K562 (cell line): ENCODE measurements around the gene PKD1L1. TPM values are rescaled to one million over a fixed set of nuclear protein-coding genes. Genes with fewer than 3 reads are reported as not detected.

Source experiments
- ARID1B ChIP-seq: fragments of 450-650 bp; IDR thresholded peaks from 2 replicates; pipeline ENCODE4 v1.6.1; 2016; ENCODE audit warnings: antibody characterized with exemption, mild to moderate bottlenecking, inconsistent platforms
- ARID4B ChIP-seq: sonication (generic); formaldehyde crosslinking; IDR thresholded peaks from 2 replicates; pipeline ENCODE4 v1.8.0; 2022; ENCODE audit warnings: mild to moderate bottlenecking, missing genetic modification reagents
- ASH1L ChIP-seq: fragments of 450-650 bp; IDR thresholded peaks from 2 replicates; pipeline ENCODE4 v1.6.1; 2018; ENCODE audit warnings: borderline replicate concordance, mild to moderate bottlenecking, low read depth; ENCODE audit not compliant: partially characterized antibody
- CBX8 ChIP-seq: fragments of 200-600 bp; sonication (generic); IDR thresholded peaks from 2 replicates; pipeline ENCODE4 v1.6.1; 2012; ENCODE audit warnings: borderline replicate concordance, mixed run types, low read depth, mild to moderate bottlenecking, moderate library complexity, mixed read lengths, low read length, control low read depth, inconsistent platforms; ENCODE audit not compliant: poor library complexity, severe bottlenecking; ENCODE audit errors: extremely low read depth
- CHD1 ChIP-seq: fragments of 200-600 bp; sonication (generic); IDR thresholded peaks from one replicate; pipeline ENCODE4 v1.6.1; 2012; ENCODE audit warnings: mild to moderate bottlenecking, moderate library complexity, low read length, inconsistent platforms
- DDX20 ChIP-seq: fragments of 450-650 bp; IDR thresholded peaks from 2 replicates; pipeline ENCODE4 v1.6.1; 2016; ENCODE audit warnings: missing genetic modification characterization, low read depth, mild to moderate bottlenecking, missing compliant biosample characterization, moderate library complexity
- DIDO1 ChIP-seq: fragments of 450-650 bp; IDR thresholded peaks from 2 replicates; pipeline ENCODE4 v1.6.1; 2016; ENCODE audit warnings: low read depth, missing biosample characterization, missing genetic modification characterization
- EP400 ChIP-seq: fragments of 450-650 bp; IDR thresholded peaks from 2 replicates; pipeline ENCODE4 v1.6.1; 2017; ENCODE audit warnings: antibody characterized with exemption, mild to moderate bottlenecking, moderate library complexity
- KDM2B ChIP-seq: fragments of 250-450 bp; sonication (Bioruptor Pico); IDR thresholded peaks from 2 replicates; pipeline ENCODE4 v1.8.0; 2021; ENCODE audit warnings: mild to moderate bottlenecking, moderate library complexity
- MED1 ChIP-seq: sonication (generic); formaldehyde crosslinking; IDR thresholded peaks from 2 replicates; pipeline ENCODE4 v1.8.1; 2023; ENCODE audit warnings: missing genetic modification reagents, borderline replicate concordance
- NR1H2 ChIP-seq: sonication (generic); formaldehyde crosslinking; IDR thresholded peaks from 2 replicates; pipeline ENCODE4 v1.4.0; 2020; ENCODE audit warnings: mild to moderate bottlenecking, missing genetic modification reagents
- NR4A1 ChIP-seq, 2 experiments: fragments of 250-450 bp in 1 of 2; fragments of 450-650 bp in 1 of 2; sonication (Bioruptor Pico) in 1 of 2; IDR thresholded peaks; 2 replicates each; pipeline versions ENCODE4 v1.4.0 to v1.6.1; 2016 to 2020; ENCODE audit warnings: mild to moderate bottlenecking in 2 of 2, missing compliant biosample characterization in 1 of 2, missing genetic modification characterization in 1 of 2, moderate library complexity in 1 of 2
- PML ChIP-seq: IDR thresholded peaks from 2 replicates; pipeline ENCODE4 v1.6.1; 2012; ENCODE audit warnings: low read length, inconsistent platforms
- POU5F1 ChIP-seq: fragments of 150-350 bp; IDR thresholded peaks from 2 replicates; pipeline ENCODE4 v1.6.1; 2014; ENCODE audit warnings: borderline replicate concordance, low read length, low read depth, mild to moderate bottlenecking; ENCODE audit not compliant: partially characterized antibody
- SMARCB1 ChIP-seq: IDR thresholded peaks from 2 replicates; pipeline ENCODE4 v1.6.1; 2011; ENCODE audit warnings: improper control_type of control experiment, low read depth; ENCODE audit not compliant: insufficient read length
- XRCC5 ChIP-seq: fragments of 200-400 bp; formaldehyde crosslinking; IDR thresholded peaks from 2 replicates; pipeline ENCODE4 v1.6.1; 2017; ENCODE audit warnings: low read depth, mild to moderate bottlenecking, low read length
- ZBTB5 ChIP-seq: fragments of 450-650 bp; IDR thresholded peaks from 2 replicates; pipeline ENCODE4 v1.6.1; 2017; ENCODE audit warnings: antibody characterized with exemption
- ZFP1 ChIP-seq: fragments of 450-650 bp; formaldehyde crosslinking; IDR thresholded peaks from 2 replicates; pipeline ENCODE4 v1.4.0; 2020; ENCODE audit warnings: mild to moderate bottlenecking, mixed read lengths
- ZNF311 ChIP-seq: fragments of 250-450 bp; sonication (Bioruptor Pico); IDR thresholded peaks from 2 replicates; pipeline ENCODE4 v1.4.0; 2020; ENCODE audit warnings: mild to moderate bottlenecking, moderate library complexity
- ZNF583 ChIP-seq: fragments of 250-450 bp; sonication (Bioruptor Pico); IDR thresholded peaks from 2 replicates; pipeline ENCODE4 v1.4.0; 2020
- ZNF589 ChIP-seq: fragments of 200-800 bp; sonication (Bioruptor generic); IDR thresholded peaks from 2 replicates; pipeline ENCODE4 v1.6.1; 2016; ENCODE audit warnings: low read depth, missing genetic modification characterization, missing compliant biosample characterization
- ZSCAN32 ChIP-seq: fragments of 450-650 bp; formaldehyde crosslinking; IDR thresholded peaks from 2 replicates; pipeline ENCODE4 v1.4.0; 2020; ENCODE audit warnings: mild to moderate bottlenecking, moderate library complexity
- polyA plus RNA-seq, 8 experiments: library from polyadenylated mRNA; depleted of rRNA in 4 of 8; stranded (reverse) in 5 of 8; unstranded in 3 of 8; fragments of >200 nt; fragmentation: Nextera tagmentation in 2 of 8; fragmentation: Illumina TruSeq in 1 of 8; extraction: Ambion mirVana in 2 of 8; extraction: Trizol in 1 of 8; gene quantifications; 2 replicates each; pipeline versions ENCODE4 v1.2.1 to v1.2.3, GENCODE V29; 2011 to 2014; ENCODE audit warnings: inconsistent platforms in 1 of 8, missing spikeins in 1 of 8
- total RNA-seq, 7 experiments: library from RNA; depleted of rRNA in 6 of 7; stranded (reverse); fragments of >200 nt in 6 of 7; fragmentation: Illumina TruSeq in 2 of 7; extraction: Trizol in 2 of 7; gene quantifications; 2 replicates each; pipeline versions ENCODE4 v1.2.1 to v1.2.3, GENCODE V29; 2011 to 2021; ENCODE audit warnings: low replicate concordance in 1 of 7

PKD1L1 gene
- total and polyA plus RNA-seq, 9 of the 15 experiments (the other 6 are each of a cell fraction or from before 2014, with no cell fraction given): 0.01 to 0.02 TPM; not detected in 7

- TF ChIP-seq ZNF589 (peak; percentile 53; the same call in 1 of the 2 replicates), CBX8 (no peak), DDX20 (tag) (no peak), CHD1 (no peak), NR1H2 (CRISPR knock-in tag) (no peak), MED1 (CRISPR knock-in tag) (no peak), ASH1L (no peak), ZFP1 (no peak), ZNF311 (CRISPR knock-in tag) (no peak), ARID4B (peak; percentile 70; the same call in 1 of the 2 replicates), NR4A1 (CRISPR knock-in tag; IDR thresholded peaks at IDR 0.05) (peak; percentile 44; the same call in 1 of the 2 replicates), NR4A1 (tag; IDR thresholded peaks at IDR 0.05) (peak; percentile 64; the same call in 1 of the 2 replicates), DIDO1 (peak; percentile 96), KDM2B (CRISPR knock-in tag) (no peak), ZNF583 (CRISPR knock-in tag) (no peak), ZBTB5 (no peak), XRCC5 (peak; percentile 91), PML (peak; percentile 67), SMARCB1 (no peak), POU5F1 (no peak), ZSCAN32 (CRISPR knock-in tag) (no peak), ARID1B (peak; percentile 47; the same call in 1 of the 2 replicates), EP400 (peak; percentile 93)
Measured at GRCh38 chr7:47979145-47979831, 31.0 kb upstream of the PKD1L1 start, which contains the start of gene HUS1 (continued).
